OCI-LY3 (cell line): Measurements from ENCODE around the gene IRF1.

Experiments used
- H2AFZ ChIP-seq: fragments of 200-600, 300-600 bp; shearing (Covaris generic); 2 replicates; pipeline ENCODE4 v1.6.0; 2014; ENCODE audit warnings: antibody characterized with exemption, low read depth, low read length
- H3K27ac ChIP-seq: fragments of 200-600, 300-600 bp; sonication (generic); 2 replicates; pipeline ENCODE4 v1.5.1; 2014; ENCODE audit warnings: mild to moderate bottlenecking, low read length, moderate library complexity, mixed read lengths
- H3K27me3 ChIP-seq: fragments of 200-600, 300-600 bp; sonication (generic); 2 replicates; pipeline ENCODE4 v1.6.1; 2014; ENCODE audit warnings: low read depth, low read length, mixed read lengths
- H3K36me3 ChIP-seq: fragments of 200-600, 300-600 bp; sonication (generic); replicated peaks from 2 replicates; pipeline ENCODE3; 2014; ENCODE audit warnings: low read depth, low read length, mixed read lengths
- H3K4me1 ChIP-seq: fragments of 300-600, 200-600 bp; sonication (generic); 2 replicates; pipeline ENCODE4 v1.6.1; 2014; ENCODE audit warnings: low read length, mixed read lengths
- H3K4me2 ChIP-seq: fragments of 200-600, 300-600 bp; sonication (generic); 2 replicates; pipeline ENCODE4 v1.6.1; 2014; ENCODE audit warnings: low read length, mixed read lengths
- H3K4me3 ChIP-seq: fragments of 300-600, 200-600 bp; sonication (generic); 2 replicates; pipeline ENCODE4 v1.5.1; 2014; ENCODE audit warnings: antibody characterized with exemption, mild to moderate bottlenecking, low read length, moderate library complexity
- H3K79me2 ChIP-seq: fragments of 300-600, 200-600 bp; shearing (Covaris generic); 2 replicates; pipeline ENCODE4 v1.6.1; 2014; ENCODE audit warnings: mild to moderate bottlenecking, low read length, mixed read lengths
- H3K9ac ChIP-seq: fragments of 300-600, 200-600 bp; shearing (Covaris generic); 2 replicates; pipeline ENCODE4 v1.6.0; 2014; ENCODE audit warnings: mild to moderate bottlenecking, low read length, moderate library complexity
- H3K9me3 ChIP-seq: fragments of 200-600, 300-600 bp; shearing (Covaris generic); 2 replicates; pipeline ENCODE4 v1.6.1; 2014; ENCODE audit warnings: low read length, mixed read lengths; ENCODE audit not compliant: insufficient read depth
- H4K20me1 ChIP-seq: fragments of 200-600, 300-600 bp; sonication (generic); 2 replicates; pipeline ENCODE4 v1.6.1; 2016; ENCODE audit warnings: low read length, mixed read lengths; ENCODE audit not compliant: insufficient read depth
- EZH2phosphoT487 ChIP-seq: fragments of 200-600 bp; shearing (Covaris generic); IDR thresholded peaks from 2 replicates; pipeline ENCODE4 v1.6.1; 2018; ENCODE audit warnings: antibody characterized with exemption, mixed run types, low read depth
- TF ChIP-seq, protein P1 (sequence below): fragments of 200-600, 300-600 bp; sonication (generic); IDR thresholded peaks from 2 replicates; pipeline ENCODE4 v1.5.1; 2014; ENCODE audit warnings: antibody characterized with exemption, low read length, low read depth

IRF1 gene

DNA sequence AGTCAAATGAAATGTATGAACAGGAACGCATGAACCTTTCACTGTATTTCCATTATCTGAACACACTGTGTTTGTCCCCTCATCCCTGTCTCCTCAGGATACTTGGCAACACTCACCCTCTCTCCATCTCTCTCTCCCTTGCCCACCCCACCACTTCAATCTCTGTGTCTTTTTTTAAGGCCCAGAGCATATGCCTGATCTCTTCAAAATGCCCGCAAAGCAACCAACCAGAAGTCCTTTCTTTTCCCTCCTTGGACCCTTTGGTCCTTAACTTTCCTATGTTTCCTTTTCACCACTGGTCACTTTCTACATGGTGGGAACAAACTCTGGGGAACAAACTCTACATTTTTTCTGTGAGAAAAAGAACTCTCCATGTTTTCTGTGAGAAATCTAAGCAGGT, 3.2 kb upstream of the IRF1 start:
- Histone ChIP-seq H3K9ac (no peak overlapping the region), H2AFZ (no peak overlapping the region), H3K27me3 (peaks cover 4% of the 10 kb centered on the region; the same call in 1 of the 2 replicates), H3K27ac (no peak overlapping the region), H3K79me2 (peaks cover 17% of the 10 kb centered on the region), H3K4me3 (no peak overlapping the region), H3K4me1 (peaks cover 46% of the 10 kb centered on the region), H3K9me3 (no peaks in the 10 kb centered on the region), H3K4me2 (no peak overlapping the region), H3K36me3 (peaks cover 9% of the 10 kb centered on the region), H4K20me1 (peaks cover 12% of the 10 kb centered on the region)
- no peak for TF ChIP-seq EZH2phosphoT487
- TF ChIP-seq, protein P1, sequence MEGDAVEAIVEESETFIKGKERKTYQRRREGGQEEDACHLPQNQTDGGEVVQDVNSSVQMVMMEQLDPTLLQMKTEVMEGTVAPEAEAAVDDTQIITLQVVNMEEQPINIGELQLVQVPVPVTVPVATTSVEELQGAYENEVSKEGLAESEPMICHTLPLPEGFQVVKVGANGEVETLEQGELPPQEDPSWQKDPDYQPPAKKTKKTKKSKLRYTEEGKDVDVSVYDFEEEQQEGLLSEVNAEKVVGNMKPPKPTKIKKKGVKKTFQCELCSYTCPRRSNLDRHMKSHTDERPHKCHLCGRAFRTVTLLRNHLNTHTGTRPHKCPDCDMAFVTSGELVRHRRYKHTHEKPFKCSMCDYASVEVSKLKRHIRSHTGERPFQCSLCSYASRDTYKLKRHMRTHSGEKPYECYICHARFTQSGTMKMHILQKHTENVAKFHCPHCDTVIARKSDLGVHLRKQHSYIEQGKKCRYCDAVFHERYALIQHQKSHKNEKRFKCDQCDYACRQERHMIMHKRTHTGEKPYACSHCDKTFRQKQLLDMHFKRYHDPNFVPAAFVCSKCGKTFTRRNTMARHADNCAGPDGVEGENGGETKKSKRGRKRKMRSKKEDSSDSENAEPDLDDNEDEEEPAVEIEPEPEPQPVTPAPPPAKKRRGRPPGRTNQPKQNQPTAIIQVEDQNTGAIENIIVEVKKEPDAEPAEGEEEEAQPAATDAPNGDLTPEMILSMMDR, result no peak

DNA sequence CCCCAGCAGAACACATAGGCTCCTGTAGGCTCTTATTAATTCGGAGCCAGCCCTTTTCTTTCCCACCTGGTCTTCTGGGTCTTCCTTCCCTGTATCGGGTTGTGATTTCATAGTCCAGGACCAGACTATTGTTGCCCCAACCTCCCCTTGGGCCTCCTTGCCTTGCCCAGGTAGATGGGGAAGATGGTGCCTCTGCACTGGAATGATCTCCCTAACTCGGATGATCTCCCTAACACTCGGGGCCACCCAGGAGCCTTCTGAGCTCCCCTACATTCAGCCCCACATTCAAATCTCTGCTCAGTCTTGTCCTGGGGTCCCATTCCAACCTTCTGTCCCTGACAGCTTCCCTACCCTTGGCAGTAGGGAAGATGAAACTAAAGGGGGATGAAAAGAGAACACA, 2.7 kb upstream of the IRF1 start:
- TF ChIP-seq, protein P1, result no peak
- no peak for TF ChIP-seq EZH2phosphoT487
- no peak overlapping the region for H2AFZ ChIP-seq
- H3K9ac ChIP-seq, result no peak overlapping the region
- no peak overlapping the region for H3K4me3 ChIP-seq
- H3K4me1 ChIP-seq, result peaks cover 52% of the 10 kb centered on the region
- peaks cover 4% of the 10 kb centered on the region; the same call in 1 of the 2 replicates for H3K27me3 ChIP-seq
- H3K36me3 ChIP-seq, result peaks cover 15% of the 10 kb centered on the region
- H3K4me2 ChIP-seq, result no peak overlapping the region
- peaks cover 18% of the 10 kb centered on the region for H4K20me1 ChIP-seq
- no peak overlapping the region for H3K27ac ChIP-seq
- H3K9me3 ChIP-seq, result no peaks in the 10 kb centered on the region
- H3K79me2 ChIP-seq, result peaks cover 23% of the 10 kb centered on the region

GRCh38 chr5:132492386-132493125, 2.0 kb upstream of the IRF1 start:
- H3K4me3 ChIP-seq, result peak overlapping the region; percentile 85; the same call in 1 of the 2 replicates
- H3K36me3 ChIP-seq, result peaks cover 22% of the 10 kb centered on the region
- no peak for TF ChIP-seq EZH2phosphoT487
- TF ChIP-seq, protein P1, result no peak
- peaks cover 56% of the 10 kb centered on the region for H3K4me1 ChIP-seq
- no peaks in the 10 kb centered on the region for H3K9me3 ChIP-seq
- H3K27ac ChIP-seq, result no peak overlapping the region
- H3K79me2 ChIP-seq, result peaks cover 30% of the 10 kb centered on the region
- no peak overlapping the region for H2AFZ ChIP-seq
- H3K27me3 ChIP-seq, result peaks cover 4% of the 10 kb centered on the region; the same call in 1 of the 2 replicates
- peak overlapping the region; percentile 95; the same call in 1 of the 2 replicates for H3K4me2 ChIP-seq
- no peak overlapping the region for H3K9ac ChIP-seq
- H4K20me1 ChIP-seq, result peaks cover 25% of the 10 kb centered on the region
